AG08395 (cell line): Measurements from ENCODE around the gene PPIE.

Source experiments
- DNase-seq: peaks from one replicate; pipeline ENCODE4 v3.0.0; 2012; ENCODE audit warnings: mixed read lengths, low spot score

PPIE gene

GRCh38 chr1:39738622-39739366 is at the start of gene PPIE:
Gene PPIE, plus strand, starts transcription at chr1:39738882. Its CDS starts 19 bp downstream, at chr1:39738901.
- DNase-seq = peak; percentile 94

GRCh38 chr1:39689214-39689613 is 49.5 kb upstream of the PPIE start:
- DNase-seq = no peak

GRCh38 chr1:39689635-39690034 is 49.0 kb upstream of the PPIE start:
- DNase-seq = no peak

- DNase-seq = no peak
These were observed 48.5 kb upstream of the PPIE start for GRCh38 chr1:39690225-39690624.

- no peak for DNase-seq
These were observed 47.8 kb upstream of the PPIE start for GRCh38 chr1:39690794-39691382.

- peak; percentile 81 for DNase-seq
These were observed 47.1 kb upstream of the PPIE start, which contains the start of gene HPCAL4 for GRCh38 chr1:39691383-39692151. Gene HPCAL4, minus strand, starts transcription at chr1:39691433. Its CDS starts 6,830 bp downstream, at chr1:39684603.

GRCh38 chr1:39692152-39693074 is 46.3 kb upstream of the PPIE start:
- DNase-seq = no peak

GRCh38 chr1:39694026-39694425 is 44.7 kb upstream of the PPIE start:
- DNase-seq = no peak

- no peak for DNase-seq
These were observed 43.7 kb upstream of the PPIE start for GRCh38 chr1:39695016-39695415.

GRCh38 chr1:39696448-39696847 is 42.2 kb upstream of the PPIE start:
- DNase-seq = no peak

DNA sequence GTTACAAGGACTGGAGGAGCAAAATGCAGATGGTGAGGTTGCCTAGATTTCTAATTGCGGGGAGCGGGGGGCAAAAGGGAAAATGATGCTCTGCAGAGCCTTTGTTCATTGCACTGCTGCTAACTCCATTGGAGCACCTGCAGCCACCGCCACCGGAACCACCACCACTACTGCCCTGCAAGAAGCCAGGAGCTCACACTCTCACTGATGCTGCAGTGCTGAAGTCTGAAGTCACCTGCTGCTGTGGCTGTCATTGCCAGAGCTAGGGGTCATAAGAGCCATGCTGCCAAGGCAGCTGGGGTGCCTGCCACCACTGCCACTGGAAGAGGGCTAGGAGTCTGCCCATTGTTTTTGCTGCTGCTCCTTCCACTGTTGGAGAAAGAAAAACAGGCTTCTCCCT is 40.1 kb upstream of the PPIE start:
- no peak for DNase-seq

- no peak for DNase-seq
These were observed 39.3 kb upstream of the PPIE start for GRCh38 chr1:39699419-39699818.

DNA sequence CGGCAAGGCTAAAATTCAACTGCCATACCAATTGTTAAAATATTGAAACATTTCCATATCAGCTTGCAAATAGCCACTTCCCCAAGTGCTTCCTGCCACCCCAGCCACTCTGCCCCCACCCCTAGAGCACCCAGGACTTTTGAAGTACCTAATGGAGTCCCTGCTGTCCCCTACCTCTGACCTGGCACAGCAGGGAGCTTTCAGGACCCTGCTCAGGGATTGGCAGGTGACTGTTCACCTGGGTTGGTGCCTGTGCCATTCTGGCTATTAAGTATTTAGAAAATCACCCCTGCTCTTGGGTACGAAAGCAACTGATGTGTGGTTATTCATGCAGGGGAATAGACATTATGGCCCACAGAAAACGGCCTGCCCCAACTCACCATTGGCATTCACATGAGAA is 38.3 kb upstream of the PPIE start:
- DNase-seq = no peak

GRCh38 chr1:39701049-39701439 is 37.6 kb upstream of the PPIE start:
- no peak for DNase-seq

DNA sequence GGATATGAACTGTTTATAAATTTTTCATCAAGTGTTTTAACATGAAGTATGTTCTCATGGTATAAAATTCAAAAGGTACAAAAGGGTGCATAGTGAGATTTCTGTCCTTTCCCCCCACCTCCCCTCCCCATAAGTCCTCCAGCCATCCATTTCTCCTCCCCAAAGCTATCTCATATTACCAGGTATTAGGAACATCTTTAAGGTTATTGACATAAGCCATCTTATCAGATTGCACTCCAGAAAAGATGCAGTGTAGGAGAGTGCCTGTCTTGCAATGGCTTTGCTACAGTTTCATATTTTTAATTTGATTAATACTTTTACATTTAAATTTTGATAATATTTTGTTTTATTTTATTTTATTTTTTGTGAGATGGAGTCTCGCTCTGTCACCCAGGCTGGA is 33.9 kb upstream of the PPIE start:
- DNase-seq = no peak

DNA sequence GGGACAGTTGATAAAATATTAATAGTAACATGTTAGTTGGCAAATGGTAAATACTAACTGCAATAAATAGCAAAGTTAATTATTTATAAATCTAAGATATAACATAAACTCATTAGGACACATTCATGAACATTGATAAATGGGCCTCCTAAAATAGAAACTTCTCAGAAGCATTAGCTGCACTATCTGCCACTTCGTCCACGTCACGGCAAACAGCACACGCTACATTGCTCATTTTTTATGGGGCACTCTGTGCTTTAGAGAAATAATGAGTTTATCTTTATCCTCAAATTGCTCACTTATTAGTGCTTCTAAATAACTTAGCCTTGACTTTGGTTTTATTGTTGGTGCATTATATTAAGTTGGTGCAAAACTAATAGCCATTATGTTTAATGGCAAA is 31.2 kb upstream of the PPIE start:
- no peak for DNase-seq

- DNase-seq = no peak
These were observed 27.3 kb upstream of the PPIE start for GRCh38 chr1:39711104-39711965.

DNA sequence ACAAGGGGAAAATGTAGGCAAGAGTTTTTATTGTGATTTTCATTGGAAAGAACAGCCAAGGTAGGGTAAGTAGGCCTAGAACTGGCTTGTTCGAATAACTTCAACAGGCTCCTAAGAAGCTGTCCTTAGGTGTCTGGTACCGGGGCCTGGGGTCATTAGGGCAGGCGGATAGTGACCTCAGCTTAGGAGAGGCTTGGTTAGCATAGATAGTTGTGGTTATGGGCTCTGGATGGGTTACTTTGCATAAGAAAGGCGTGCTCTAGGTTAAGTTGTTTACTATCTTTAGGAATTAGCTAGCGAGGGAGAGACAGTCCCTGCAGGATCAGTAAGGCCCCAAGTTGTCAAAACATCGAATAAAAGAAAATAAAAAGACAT is 26.7 kb upstream of the PPIE start:
- DNase-seq = no peak

- DNase-seq = no peak
These were observed 25.1 kb upstream of the PPIE start for GRCh38 chr1:39713557-39713956.

- DNase-seq = no peak
These were observed 20.9 kb upstream of the PPIE start for GRCh38 chr1:39717809-39718208.
